Tibial nerve (tissue), 4 donors: ENCODE data around the gene WDR45B.

Experiments used
- CTCF ChIP-seq, 5 experiments: fragments of 200-600 bp in 3 of 5; fragments of 450-650 bp in 2 of 5; sonication (generic) in 3 of 5; IDR thresholded peaks; one replicate each; pipeline ENCODE4 v1.5.1; 2016 to 2019; ENCODE audit warnings: antibody characterized with exemption in 5 of 5, mild to moderate bottlenecking in 3 of 5, moderate library complexity in 2 of 5
- EP300 ChIP-seq, 2 donors: sonication (generic); formaldehyde crosslinking; IDR thresholded peaks; one replicate each; pipeline ENCODE4 v1.6.1; 2017; ENCODE audit warnings: antibody characterized with exemption in 2 of 2, mild to moderate bottlenecking in 1 of 2

- no peak for TF ChIP-seq EP300 (IDR thresholded peaks at IDR 0.05)
- no peak for TF ChIP-seq CTCF (IDR thresholded peaks at IDR 0.05)
Observed at GRCh38 chr17:82627405-82627804, 20.8 kb downstream of the WDR45B start.
